T-helper 17 cell (primary cell): ENCODE results near the gene PLEK. TPM values are rescaled to one million over a fixed set of nuclear protein-coding genes. Genes with fewer than 3 reads are reported as not detected.
"Not testable (repeated sequence)": the region's sequence is repeated elsewhere in the genome, so short reads cannot be mapped to it uniquely, and the experiment has no call there.

ENCODE experiments used
- ATAC-seq: fragments of 150-1000 bp; cut with Tn5 transposase; 2 replicates; pipeline ENCODE4 v1.10.0; 2021; ENCODE audit warnings: mild to moderate bottlenecking, moderate library complexity
- DNase-seq, 3 donors: peaks; one replicate each; pipeline versions ENCODE4 v3.0.0 to v3.0.0-alpha.2; 2020 to 2021
- H3K9me3 ChIP-seq: one replicate; pipeline ENCODE4 v1.7.0; 2013; ENCODE audit warnings: low read length, mild to moderate bottlenecking; ENCODE audit not compliant: control insufficient read depth, poor library complexity, severe bottlenecking
- H3K27ac Mint-ChIP-seq: one replicate; pipeline ENCODE4 v1.8.0; 2022; ENCODE audit warnings: mild to moderate bottlenecking, moderate library complexity, mixed read lengths
- H3K27me3 Mint-ChIP-seq: one replicate; pipeline ENCODE4 v1.8.0; 2022; ENCODE audit warnings: mixed read lengths
- H3K36me3 Mint-ChIP-seq: one replicate; pipeline ENCODE4 v1.8.0; 2022; ENCODE audit warnings: low read depth, mixed read lengths
- H3K4me1 Mint-ChIP-seq: one replicate; pipeline ENCODE4 v1.8.0; 2022; ENCODE audit warnings: mild to moderate bottlenecking, mixed read lengths
- H3K4me3 Mint-ChIP-seq: one replicate; pipeline ENCODE4 v1.8.0; 2022; ENCODE audit warnings: mild to moderate bottlenecking, moderate library complexity, mixed read lengths
- total RNA-seq, 4 donors: library from RNA in 2 of 4; stranded (reverse) in 2 of 4; gene quantifications; one replicate each; pipeline ENCODE4 v1.2.3 and lab custom pipeline; 2022 to 2026

Gene PLEK
- total RNA-seq, 2 donors from 2014 or later, result 18.0 to 34.8 TPM

DNA sequence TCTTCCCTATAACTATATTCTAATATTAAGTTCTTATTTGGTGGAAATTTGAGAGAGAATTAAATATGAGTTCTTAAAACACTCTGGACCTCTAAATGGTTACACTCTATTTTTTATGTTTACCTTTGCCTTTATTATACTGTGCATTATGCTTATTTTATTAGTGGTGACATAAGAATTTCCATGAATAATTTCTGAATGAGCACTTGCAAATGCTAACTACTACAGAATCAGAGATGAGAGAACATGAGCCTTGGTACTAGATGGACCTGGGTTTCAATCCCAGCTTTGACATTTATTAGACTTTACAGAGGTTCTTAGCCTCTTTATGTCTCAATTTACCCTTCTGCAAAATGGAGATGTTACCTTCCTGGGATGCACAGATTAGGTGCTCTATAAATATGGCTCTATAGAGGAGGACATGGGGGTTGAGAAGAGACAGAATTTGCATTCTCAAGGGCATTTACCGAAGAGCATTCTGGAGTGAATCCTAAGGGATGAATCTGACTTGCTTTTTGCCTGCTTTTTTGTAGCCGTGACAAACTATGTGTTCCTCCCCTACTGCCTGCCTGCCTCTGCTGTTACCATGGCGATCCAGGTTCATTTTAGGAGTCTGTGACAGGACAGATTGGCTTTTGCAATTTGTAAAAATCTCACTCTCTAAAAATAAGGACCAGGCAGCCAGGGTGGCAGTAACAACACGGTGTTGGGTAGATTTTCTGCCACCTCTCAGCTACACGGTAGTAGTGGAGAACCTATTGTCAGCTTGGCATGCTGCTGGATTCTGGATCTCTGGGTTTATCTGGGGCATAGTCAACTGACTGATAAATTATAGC lies 24.6 kb upstream of the PLEK start:
- no peaks in the 10 kb centered on the region for H3K9me3 ChIP-seq
- ATAC-seq, result no peak
- Mint-ChIP-seq H3K27me3 (peaks cover 45% of the 10 kb centered on the region), H3K4me1 (no peaks in the 10 kb centered on the region), H3K4me3 (no peak overlapping the region), H3K36me3 (peaks cover 3% of the 10 kb centered on the region), H3K27ac (no peak overlapping the region)
- no peak for DNase-seq

DNA sequence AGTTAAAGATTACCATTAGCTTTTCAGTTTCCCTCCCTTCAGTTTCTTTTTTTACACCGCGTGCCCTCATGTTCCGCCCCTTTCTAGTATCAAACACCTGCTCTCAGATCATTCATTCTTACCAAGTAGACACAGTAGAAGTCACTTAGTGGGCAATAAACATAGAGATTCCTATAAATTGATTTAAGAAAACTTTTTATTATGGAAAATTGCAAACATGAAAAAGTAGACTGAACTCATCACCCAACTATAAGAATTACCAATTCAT lies 24.1 kb upstream of the PLEK start:
- peaks cover 49% of the 10 kb centered on the region for H3K27me3 Mint-ChIP-seq
- ATAC-seq (no peak), DNase-seq (no peak)
- no peaks in the 10 kb centered on the region for H3K9me3 ChIP-seq
- H3K4me1 Mint-ChIP-seq, result no peaks in the 10 kb centered on the region
- no peak overlapping the region for H3K4me3 Mint-ChIP-seq
- peaks cover 3% of the 10 kb centered on the region for H3K36me3 Mint-ChIP-seq
- H3K27ac Mint-ChIP-seq, result no peak overlapping the region

GRCh38 chr2:68341583-68341982 lies 23.5 kb upstream of the PLEK start:
- DNase-seq (no peak), ATAC-seq (no peak)
- H3K27me3 Mint-ChIP-seq, result peaks cover 55% of the 10 kb centered on the region
- no peak overlapping the region for H3K27ac Mint-ChIP-seq
- no peak overlapping the region for H3K4me3 Mint-ChIP-seq
- no peaks in the 10 kb centered on the region for H3K9me3 ChIP-seq
- H3K36me3 Mint-ChIP-seq, result peaks cover 3% of the 10 kb centered on the region
- no peaks in the 10 kb centered on the region for H3K4me1 Mint-ChIP-seq

DNA sequence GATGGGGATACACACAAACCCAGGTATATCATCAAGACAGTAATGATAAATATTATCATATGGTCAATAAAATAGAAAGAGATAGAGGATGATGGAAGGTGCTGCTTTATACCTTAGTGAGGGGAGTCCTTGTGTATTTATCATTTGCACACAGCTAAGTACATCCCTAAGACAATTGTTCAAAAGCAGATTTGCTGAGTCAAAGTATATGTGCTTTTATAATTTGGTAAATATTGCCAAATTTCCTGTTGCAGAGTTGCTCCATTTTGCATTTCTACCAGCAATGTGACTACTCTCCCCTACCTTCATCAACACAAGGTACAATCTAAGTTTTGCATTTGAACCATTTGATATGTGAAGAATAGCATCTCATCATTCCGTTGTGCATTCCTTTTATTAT lies 22.6 kb upstream of the PLEK start:
- Mint-ChIP-seq H3K36me3 (peaks cover 5% of the 10 kb centered on the region), H3K4me3 (no peak overlapping the region), H3K27me3 (peaks cover 64% of the 10 kb centered on the region), H3K27ac (no peak overlapping the region), H3K4me1 (no peaks in the 10 kb centered on the region)
- ATAC-seq, result no peak
- no peak for DNase-seq
- H3K9me3 ChIP-seq, result no peaks in the 10 kb centered on the region

- no peak for DNase-seq
- Mint-ChIP-seq H3K36me3 (peaks cover 4% of the 10 kb centered on the region), H3K27me3 (peaks cover 70% of the 10 kb centered on the region), H3K27ac (no peak overlapping the region), H3K4me3 (no peak overlapping the region), H3K4me1 (no peaks in the 10 kb centered on the region)
- no peaks in the 10 kb centered on the region for H3K9me3 ChIP-seq
- ATAC-seq, result no peak
Measured at GRCh38 chr2:68344031-68344430, 21.1 kb upstream of the PLEK start.

- Mint-ChIP-seq H3K27me3 (peaks cover 73% of the 10 kb centered on the region), H3K4me3 (no peak overlapping the region)
Measured at GRCh38 chr2:68345129-68345875, 19.8 kb upstream of the PLEK start.

GRCh38 chr2:68349091-68349490 lies 16.0 kb upstream of the PLEK start:
- not testable (repeated sequence) for DNase-seq, H3K9me3 ChIP-seq, H3K36me3 Mint-ChIP-seq, H3K4me1 Mint-ChIP-seq, H3K4me3 Mint-ChIP-seq, H3K27ac Mint-ChIP-seq, ATAC-seq
- peaks cover 56% of the 10 kb centered on the region for H3K27me3 Mint-ChIP-seq

More at GRCh38 chr2:68345129-68345875, 19.8 kb upstream of the PLEK start:
- no peaks in the 10 kb centered on the region for H3K4me1 Mint-ChIP-seq
- DNase-seq, result no peak
- ATAC-seq, result no peak
- no peaks in the 10 kb centered on the region for H3K9me3 ChIP-seq
- no peak overlapping the region for H3K27ac Mint-ChIP-seq
- peaks cover 4% of the 10 kb centered on the region for H3K36me3 Mint-ChIP-seq

DNA sequence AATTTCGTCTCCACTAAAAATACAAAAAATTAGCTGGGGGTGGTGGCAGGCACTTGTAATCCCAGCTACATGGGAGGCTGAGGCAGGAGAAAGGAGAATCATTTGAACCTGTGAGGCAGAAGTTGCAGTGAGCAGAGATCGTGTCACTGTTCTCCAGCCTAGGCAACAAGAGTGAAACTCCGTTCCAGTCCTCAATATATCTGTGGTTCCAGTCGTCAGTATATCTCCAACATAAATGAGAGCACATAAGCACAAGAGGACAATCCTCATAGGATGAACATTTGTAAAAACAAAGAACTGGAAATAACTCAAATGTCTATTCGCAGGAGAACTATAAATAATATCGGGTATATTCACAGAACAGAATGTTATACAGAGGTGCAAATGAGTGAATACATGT lies 13.1 kb upstream of the PLEK start:
- DNase-seq (no peak), ATAC-seq (no peak)
- peaks cover 2% of the 10 kb centered on the region for H3K36me3 Mint-ChIP-seq
- no peaks in the 10 kb centered on the region for H3K9me3 ChIP-seq
- H3K4me1 Mint-ChIP-seq, result peaks cover 2% of the 10 kb centered on the region
- H3K4me3 Mint-ChIP-seq, result no peak overlapping the region
- H3K27ac Mint-ChIP-seq, result no peak overlapping the region
- H3K27me3 Mint-ChIP-seq, result peaks cover 33% of the 10 kb centered on the region

DNA sequence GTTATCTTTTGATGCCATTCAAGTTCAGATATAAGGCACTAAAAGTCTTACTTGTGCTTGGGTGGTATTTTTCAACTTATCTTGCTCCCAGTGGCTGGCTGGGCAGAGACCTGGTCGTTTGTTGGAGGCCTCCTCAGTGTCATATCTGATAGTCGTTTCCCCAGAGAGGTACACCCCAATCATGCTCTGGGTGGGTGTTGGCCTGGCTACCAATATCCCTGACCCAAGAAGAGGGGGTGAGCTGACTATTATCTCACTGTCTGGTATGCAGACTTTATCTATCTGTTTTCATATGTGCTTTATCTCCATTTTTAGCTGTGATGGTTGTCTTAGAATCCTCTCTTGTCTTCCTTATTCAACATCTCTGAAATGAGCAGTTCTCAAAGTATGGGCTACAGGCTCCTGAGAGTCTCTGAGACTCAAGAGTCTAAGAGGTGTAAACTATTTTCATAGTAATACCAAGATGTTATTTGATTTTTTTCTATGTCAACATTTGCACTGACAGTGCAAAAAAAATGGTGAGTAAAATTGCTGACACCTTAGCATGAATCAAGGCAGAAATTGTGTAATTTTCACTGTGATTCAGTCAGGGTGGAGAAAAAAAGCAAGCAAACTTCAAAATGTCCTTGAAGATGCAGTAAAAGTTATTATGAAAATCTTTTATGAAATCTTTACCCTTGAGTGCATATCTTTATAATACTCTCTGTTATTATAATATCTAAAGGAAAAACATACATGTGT lies 12.3 kb upstream of the PLEK start:
- DNase-seq (no peak), ATAC-seq (no peak)
- Mint-ChIP-seq H3K4me3 (no peak overlapping the region), H3K27ac (no peak overlapping the region), H3K36me3 (peaks cover 2% of the 10 kb centered on the region), H3K27me3 (peaks cover 25% of the 10 kb centered on the region), H3K4me1 (peaks cover 2% of the 10 kb centered on the region)
- no peaks in the 10 kb centered on the region for H3K9me3 ChIP-seq

GRCh38 chr2:68356599-68357239 lies 8.4 kb upstream of the PLEK start:
- no peaks in the 10 kb centered on the region for H3K9me3 ChIP-seq
- no peaks in the 10 kb centered on the region for H3K36me3 Mint-ChIP-seq
- peaks cover 2% of the 10 kb centered on the region for H3K4me1 Mint-ChIP-seq
- H3K4me3 Mint-ChIP-seq, result no peak overlapping the region
- no peak overlapping the region for H3K27ac Mint-ChIP-seq
- ATAC-seq (no peak), DNase-seq (no peak)
- peaks cover 5% of the 10 kb centered on the region for H3K27me3 Mint-ChIP-seq

DNA sequence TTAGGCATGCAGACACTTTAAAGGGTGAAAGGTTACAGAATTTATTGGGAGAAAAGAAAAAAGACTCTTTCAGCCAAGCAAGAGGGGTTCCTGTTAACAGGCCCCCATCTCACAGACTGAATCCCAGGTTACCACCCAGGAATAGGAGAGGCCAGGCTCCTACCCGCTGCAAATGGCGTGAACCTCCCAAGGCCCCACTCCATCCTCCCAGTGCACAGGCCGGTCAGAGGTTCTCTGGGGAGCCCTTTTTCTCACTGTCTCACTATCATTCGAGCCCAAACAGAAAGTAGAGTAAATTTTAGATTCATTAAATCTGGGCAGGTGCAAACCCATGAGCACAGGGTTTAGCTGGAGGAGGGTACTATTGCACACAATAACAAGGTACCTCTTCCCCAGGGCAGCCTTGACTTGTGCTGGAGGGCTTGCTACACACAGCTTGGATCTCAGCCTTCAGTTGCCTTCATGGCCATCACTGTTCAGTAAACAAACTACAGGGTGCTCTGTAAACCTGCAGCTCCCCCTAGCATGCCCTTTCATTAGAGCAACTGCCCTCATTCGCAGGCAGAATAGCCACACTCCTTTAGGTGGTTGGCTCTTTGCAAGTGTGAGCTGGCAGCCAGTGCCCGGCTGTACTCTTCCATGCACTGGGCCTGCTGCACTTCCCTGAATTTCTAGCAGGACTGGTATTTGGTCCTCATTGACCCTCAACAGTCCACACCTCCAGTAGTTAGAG lies 7.3 kb upstream of the PLEK start:
- ATAC-seq, result no peak
- Mint-ChIP-seq H3K4me1 (peaks cover 8% of the 10 kb centered on the region), H3K36me3 (no peaks in the 10 kb centered on the region), H3K4me3 (no peak overlapping the region), H3K27me3 (peaks cover under 1% of the 10 kb centered on the region), H3K27ac (no peak overlapping the region)
- DNase-seq, result no peak
- H3K9me3 ChIP-seq, result no peaks in the 10 kb centered on the region

GRCh38 chr2:68359889-68360288 lies 5.2 kb upstream of the PLEK start:
- Mint-ChIP-seq H3K27me3 (no peaks in the 10 kb centered on the region), H3K4me3 (no peak overlapping the region), H3K36me3 (no peaks in the 10 kb centered on the region), H3K27ac (no peak overlapping the region), H3K4me1 (peaks cover 10% of the 10 kb centered on the region)
- no peaks in the 10 kb centered on the region for H3K9me3 ChIP-seq
- DNase-seq, result no peak
- no peak for ATAC-seq
